Lung (tissue), 12 donors: ENCODE results near the gene SPINT2. TPM values are rescaled to one million over a fixed set of nuclear protein-coding genes. Genes with fewer than 3 reads are reported as not detected.

Experiments
- ATAC-seq: fragments of 200-7000 bp; cut with Tn5 transposase; one replicate; pipeline ENCODE4 v1.9.1; 2020; ENCODE audit warnings: moderate number of reproducible peaks; ENCODE audit not compliant: insufficient read depth, low FRiP score
- DNase-seq, 3 donors: peaks; one replicate each; pipeline ENCODE4 v3.0.0-alpha.2; 2013 to 2017
- H3K27ac ChIP-seq, 2 donors: one replicate each; pipeline ENCODE4 v1.5.1; 2013; ENCODE audit warnings: mild to moderate bottlenecking in 2 of 2, moderate library complexity in 2 of 2, control low read depth in 1 of 2, inconsistent platforms in 1 of 2, low read depth in 1 of 2, low read length in 1 of 2
- H3K27me3 ChIP-seq, 3 donors: one replicate each; pipeline ENCODE4 v1.5.1; 2013; ENCODE audit warnings: low read length in 2 of 3; ENCODE audit not compliant: control insufficient read depth in 3 of 3, insufficient read depth in 3 of 3
- H3K36me3 ChIP-seq, 4 donors: one replicate each; pipeline ENCODE4 v1.5.1; 2013; ENCODE audit warnings: low read length in 4 of 4, mild to moderate bottlenecking in 1 of 4, moderate library complexity in 1 of 4; ENCODE audit not compliant: control insufficient read depth in 4 of 4, insufficient read depth in 4 of 4
- H3K4me1 ChIP-seq, 5 donors: one replicate each; pipeline ENCODE4 v1.5.1; 2013; ENCODE audit warnings: low read length in 5 of 5, mild to moderate bottlenecking in 2 of 5, moderate library complexity in 1 of 5; ENCODE audit not compliant: control insufficient read depth in 5 of 5, insufficient read depth in 5 of 5
- H3K4me3 ChIP-seq: one replicate; pipeline ENCODE4 v1.5.1; 2013; ENCODE audit warnings: mild to moderate bottlenecking, control low read depth, moderate library complexity
- H3K9ac ChIP-seq, 2 donors: one replicate each; pipeline ENCODE4 v1.5.1; 2013; ENCODE audit warnings: low read length in 2 of 2, control low read depth in 1 of 2; ENCODE audit not compliant: insufficient read depth in 1 of 2
- H3K9me3 ChIP-seq, 4 donors: one replicate each; pipeline ENCODE4 v1.5.1; 2013; ENCODE audit warnings: low read length in 3 of 4, mild to moderate bottlenecking in 1 of 4, moderate library complexity in 1 of 4; ENCODE audit not compliant: control insufficient read depth in 4 of 4, insufficient read depth in 3 of 4
- WGBS, 2 donors: extraction: QIAGEN DNeasy Blood & Tissue Kit; methylation state at CpG; one replicate each; pipeline ENCODE4 v1.1.7; 2013; 5-methylcytosine and 5-hydroxymethylcytosine counted together
- polyA plus RNA-seq, 2 donors: library from polyadenylated mRNA; stranded (reverse); fragments of 200-250 nt; gene quantifications; one replicate each; pipeline ENCODE4 v1.2.1, GENCODE V29; 2013
- total RNA-seq, 2 donors: library from RNA; depleted of rRNA in 1 of 2; stranded (reverse); fragments of >200 nt in 1 of 2; gene quantifications; one replicate each; pipeline ENCODE4 v1.2.1, GENCODE V29; 2014 to 2021
- TF ChIP-seq, protein P1 (sequence below): IDR thresholded peaks from 2 replicates; pipeline ENCODE4 v1.5.1; 2012; ENCODE audit warnings: mild to moderate bottlenecking; ENCODE audit errors: control extremely low read depth, extremely low read depth
- donor health status: control.
- donor health status: control.
- donor health status: Bipolar disorder and iron deficiency.
- donor health status: healthy.
- donor health status: DM: yes; HTN: yes; CAD: no.

The SPINT2 gene
- total and polyA plus RNA-seq, 4 donors = 145 to 259 (median 247) TPM

DNA sequence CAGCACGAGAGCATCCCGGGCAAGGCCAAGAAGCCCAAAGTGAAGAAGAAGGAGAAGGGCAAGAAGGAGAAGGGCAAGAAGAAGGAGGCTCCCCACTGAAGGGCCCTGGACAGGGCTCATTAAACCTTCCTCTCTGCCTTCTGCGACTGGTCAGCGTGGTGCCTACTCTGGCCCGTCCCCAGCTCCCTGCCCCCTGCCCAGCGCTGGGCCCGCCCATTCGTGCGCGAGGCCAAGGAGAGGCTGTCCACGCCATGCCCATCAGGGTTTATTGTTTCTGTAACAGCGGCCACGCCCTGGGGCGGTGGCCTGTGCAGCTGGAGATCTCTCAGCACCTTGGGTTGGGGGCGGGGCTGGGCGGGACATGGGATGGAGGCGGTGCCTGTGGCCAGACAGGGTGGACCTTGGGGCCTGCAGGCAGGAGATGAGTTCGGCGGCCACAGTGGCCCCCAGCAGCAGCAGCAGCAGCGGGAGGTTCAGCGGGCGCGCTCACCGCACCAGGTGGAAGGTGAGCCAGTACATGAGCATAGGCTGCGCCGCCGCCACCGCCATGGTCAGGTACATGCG lies 40.6 kb downstream of the SPINT2 start:
- peaks cover 0 to 36% (median 10%) of the 10 kb centered on the region in 4 donors for H3K36me3 ChIP-seq
- peak; percentile 83 for ATAC-seq
- H3K4me1 ChIP-seq = peaks cover 0 to 13% (median 0%) of the 10 kb centered on the region in 5 donors
- WGBS, 2 donors = 57 to 73% methylated on average over 28 to 29 of the region's 29 CpGs
- H3K4me3 ChIP-seq = no peak overlapping the region
- H3K9me3 ChIP-seq = no peaks in the 10 kb centered on the region
- peak in 2 of 3 donors; percentile 64 to 70 for DNase-seq
- TF ChIP-seq, protein P1, sequence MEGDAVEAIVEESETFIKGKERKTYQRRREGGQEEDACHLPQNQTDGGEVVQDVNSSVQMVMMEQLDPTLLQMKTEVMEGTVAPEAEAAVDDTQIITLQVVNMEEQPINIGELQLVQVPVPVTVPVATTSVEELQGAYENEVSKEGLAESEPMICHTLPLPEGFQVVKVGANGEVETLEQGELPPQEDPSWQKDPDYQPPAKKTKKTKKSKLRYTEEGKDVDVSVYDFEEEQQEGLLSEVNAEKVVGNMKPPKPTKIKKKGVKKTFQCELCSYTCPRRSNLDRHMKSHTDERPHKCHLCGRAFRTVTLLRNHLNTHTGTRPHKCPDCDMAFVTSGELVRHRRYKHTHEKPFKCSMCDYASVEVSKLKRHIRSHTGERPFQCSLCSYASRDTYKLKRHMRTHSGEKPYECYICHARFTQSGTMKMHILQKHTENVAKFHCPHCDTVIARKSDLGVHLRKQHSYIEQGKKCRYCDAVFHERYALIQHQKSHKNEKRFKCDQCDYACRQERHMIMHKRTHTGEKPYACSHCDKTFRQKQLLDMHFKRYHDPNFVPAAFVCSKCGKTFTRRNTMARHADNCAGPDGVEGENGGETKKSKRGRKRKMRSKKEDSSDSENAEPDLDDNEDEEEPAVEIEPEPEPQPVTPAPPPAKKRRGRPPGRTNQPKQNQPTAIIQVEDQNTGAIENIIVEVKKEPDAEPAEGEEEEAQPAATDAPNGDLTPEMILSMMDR = no peak
- H3K9ac ChIP-seq = no peak overlapping the region
- peak overlapping the region; percentile 37 to 85 for H3K27ac ChIP-seq
- no peaks in the 10 kb centered on the region for H3K27me3 ChIP-seq

DNA sequence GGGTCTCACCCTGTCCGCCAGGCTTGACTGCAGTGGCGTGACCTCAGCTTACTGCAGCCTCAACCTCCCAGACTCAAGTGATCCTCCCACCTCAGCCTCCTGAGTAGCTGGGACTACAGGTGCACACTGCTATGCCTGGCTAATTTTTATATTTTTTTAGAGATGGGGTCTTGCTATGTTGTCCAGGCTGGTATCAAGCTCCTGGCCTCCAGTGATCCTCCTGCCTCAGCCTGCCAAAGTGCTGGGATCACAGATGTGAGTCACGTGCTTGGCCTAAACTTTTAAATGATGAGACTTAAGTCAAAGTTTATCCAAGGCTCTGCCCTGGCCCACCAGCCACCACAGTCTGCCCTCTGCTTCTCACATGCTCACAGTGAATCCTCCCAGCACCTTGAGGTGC lies 41.9 kb downstream of the SPINT2 start:
- TF ChIP-seq, protein P1 = no peak
- ATAC-seq = no peak
- peaks cover 0 to 36% (median 10%) of the 10 kb centered on the region in 4 donors for H3K36me3 ChIP-seq

DNA sequence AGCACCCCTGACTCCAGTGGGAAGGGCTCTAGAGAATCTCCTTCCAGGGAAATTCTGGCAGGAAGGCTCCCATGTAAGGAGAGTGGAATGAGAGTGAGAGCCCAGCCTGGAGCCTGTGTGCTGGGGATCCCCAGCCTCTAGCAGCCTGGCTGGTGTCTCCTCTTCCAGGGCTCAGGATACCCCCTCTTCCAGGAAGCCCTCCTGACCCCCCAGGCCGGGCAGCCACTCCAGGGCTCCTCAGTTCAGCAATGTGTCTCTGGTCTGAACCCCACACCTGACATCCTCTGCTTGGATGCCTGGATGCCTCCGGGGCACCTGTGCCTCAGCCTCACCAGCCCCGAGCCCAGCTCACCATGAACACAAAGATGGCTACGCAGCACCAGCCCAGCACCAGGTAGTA lies 42.7 kb downstream of the SPINT2 start:
- ATAC-seq = no peak
- no peaks in the 10 kb centered on the region for H3K27me3 ChIP-seq
- H3K4me1 ChIP-seq = peaks cover 0 to 13% (median 0%) of the 10 kb centered on the region in 5 donors
- H3K36me3 ChIP-seq = peaks cover 0 to 36% (median 10%) of the 10 kb centered on the region in 4 donors
- no peak overlapping the region for H3K27ac ChIP-seq
- no peaks in the 10 kb centered on the region for H3K9me3 ChIP-seq
- no peak for DNase-seq
- no peak overlapping the region for H3K4me3 ChIP-seq
- no peak overlapping the region for H3K9ac ChIP-seq
- 97 to 100% methylated on average over 4 of the region's 4 CpGs for WGBS, 2 donors
- TF ChIP-seq, protein P1 = no peak

More for the DNA sequence above, 41.9 kb downstream of the SPINT2 start:
- Histone ChIP-seq H3K4me3 (no peak overlapping the region), H3K27ac (no peak overlapping the region), H3K9me3 (no peaks in the 10 kb centered on the region), H3K4me1 (peaks cover 0 to 13% (median 0%) of the 10 kb centered on the region in 5 donors), H3K9ac (no peak overlapping the region), H3K27me3 (no peaks in the 10 kb centered on the region)
- WGBS, 2 donors = 90 to 100% methylated on average over 3 of the region's 3 CpGs
- no peak for DNase-seq

DNA sequence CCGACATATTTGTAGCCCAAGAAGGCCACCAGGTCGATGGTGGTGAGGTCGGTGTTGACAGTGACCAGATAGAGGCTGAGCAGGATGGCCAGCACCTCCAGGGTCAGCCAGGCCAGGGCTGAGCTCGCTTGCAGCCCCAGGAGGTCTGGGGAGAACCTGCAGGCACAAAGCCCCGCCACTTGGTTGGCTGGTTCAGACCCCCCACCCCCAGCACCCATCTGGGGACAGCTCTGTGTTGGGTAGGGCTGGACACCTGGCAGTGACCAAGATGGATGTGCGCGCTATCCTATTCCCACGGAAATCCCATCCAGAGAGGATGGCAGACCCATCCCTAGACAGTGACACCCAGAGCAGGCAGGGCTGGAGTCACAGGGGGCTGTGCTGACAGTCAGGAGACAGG lies 43.2 kb downstream of the SPINT2 start:
- Histone ChIP-seq H3K4me3 (no peak overlapping the region), H3K9ac (no peak overlapping the region), H3K36me3 (peaks cover 0 to 36% (median 10%) of the 10 kb centered on the region in 4 donors), H3K27me3 (no peaks in the 10 kb centered on the region), H3K9me3 (no peaks in the 10 kb centered on the region), H3K27ac (no peak overlapping the region), H3K4me1 (peaks cover 0 to 13% (median 0%) of the 10 kb centered on the region in 5 donors)
- 93 to 97% methylated on average over 8 of the region's 8 CpGs for WGBS, 2 donors
- DNase-seq = no peak
- no peak for ATAC-seq
- TF ChIP-seq, protein P1 = no peak
